GM21447 (cell line): ENCODE data around the gene CRISP3.
"Not testable (repeated sequence)": the region's sequence is repeated elsewhere in the genome, so short reads cannot be mapped to it uniquely, and the experiment has no call there.

ENCODE experiments used
- ATAC-seq: cut with Tn5 transposase; IDR thresholded peaks from one replicate; pipeline ENCODE4 v1.9.1; 2021; ENCODE audit not compliant: unreplicated experiment

The CRISP3 gene

GRCh38 chr6:49744259-49744658 is at the start of gene CRISP3:
CRISP3 (minus strand) TSS chr6:49744388; CDS start chr6:49744367, 21 bp downstream.
- no peak for ATAC-seq

- no peak for ATAC-seq
Measured at GRCh38 chr6:49790341-49790740, 46.2 kb upstream of the CRISP3 start.

GRCh38 chr6:49787176-49787575 is 43.0 kb upstream of the CRISP3 start, which contains the start of gene PGK2:
PGK2 (minus strand) TSS chr6:49787285; CDS start chr6:49787187, 98 bp downstream.
- no peak for ATAC-seq

- ATAC-seq: no peak
Measured at GRCh38 chr6:49784272-49784671, 40.1 kb upstream of the CRISP3 start.

GRCh38 chr6:49782725-49783124 is 38.5 kb upstream of the CRISP3 start:
- ATAC-seq: no peak

GRCh38 chr6:49782293-49782692 is 38.1 kb upstream of the CRISP3 start:
- ATAC-seq: no peak

GRCh38 chr6:49776444-49776843 is 32.3 kb upstream of the CRISP3 start:
- ATAC-seq: no peak

GRCh38 chr6:49775043-49775442 is 30.9 kb upstream of the CRISP3 start:
- ATAC-seq: no peak

GRCh38 chr6:49772285-49772684 is 28.1 kb upstream of the CRISP3 start:
- ATAC-seq: no peak

GRCh38 chr6:49766762-49767161 is 22.6 kb upstream of the CRISP3 start:
- no peak for ATAC-seq

GRCh38 chr6:49764571-49765236 is 20.5 kb upstream of the CRISP3 start:
- ATAC-seq: no peak

GRCh38 chr6:49743429-49743828 is 759 bp downstream of the CRISP3 start:
- no peak for ATAC-seq

- ATAC-seq: no peak
Measured at GRCh38 chr6:49739423-49739822, 4.8 kb downstream of the CRISP3 start.

GRCh38 chr6:49736017-49736508 is 8.1 kb downstream of the CRISP3 start:
- ATAC-seq: no peak

GRCh38 chr6:49733680-49734079 is 10.5 kb downstream of the CRISP3 start:
- no peak for ATAC-seq

GRCh38 chr6:49732781-49733180 is 11.4 kb downstream of the CRISP3 start:
- no peak for ATAC-seq

- ATAC-seq: no peak
Measured at GRCh38 chr6:49730251-49730650, 13.9 kb downstream of the CRISP3 start.

- not testable (repeated sequence) for ATAC-seq
Measured at GRCh38 chr6:49723917-49724316, 20.3 kb downstream of the CRISP3 start.

- ATAC-seq: no peak
Measured at GRCh38 chr6:49721297-49721696, 22.9 kb downstream of the CRISP3 start.

GRCh38 chr6:49720372-49720771 is 23.8 kb downstream of the CRISP3 start:
- ATAC-seq: no peak

GRCh38 chr6:49713346-49713745 is 30.8 kb downstream of the CRISP3 start, which contains the start of gene CRISP2:
CRISP2 (minus strand) TSS chr6:49713543; CDS start chr6:49709196, 4,347 bp downstream.
- ATAC-seq: no peak

- ATAC-seq: no peak
Measured at GRCh38 chr6:49698478-49698877, 45.7 kb downstream of the CRISP3 start.

- ATAC-seq: no peak
Measured at GRCh38 chr6:49693512-49693911, 50.7 kb downstream of the CRISP3 start.
